RWPE2 (cell line): Measurements from ENCODE around the gene MAP4K3.

ENCODE experiments used
- ATAC-seq: fragments of 200-7000 bp; cut with Tn5 transposase; 3 replicates; pipeline ENCODE4 v1.9.1; 2021; ENCODE audit warnings: low read depth
- DNase-seq: peaks from one replicate; pipeline ENCODE4 v3.0.0-alpha.2; 2020; ENCODE audit warnings: low spot score
- H3K27ac ChIP-seq: fragments of 450-650 bp; 2 replicates; pipeline ENCODE4 v1.5.1; 2017; ENCODE audit warnings: mild to moderate bottlenecking; ENCODE audit not compliant: poor library complexity, severe bottlenecking
- H3K27me3 ChIP-seq: fragments of 250-450 bp; sonication (Bioruptor Pico); 2 replicates; pipeline ENCODE4 v1.5.1; 2021; ENCODE audit warnings: mild to moderate bottlenecking, moderate library complexity; ENCODE audit not compliant: insufficient read depth, poor library complexity, severe bottlenecking
- H3K36me3 ChIP-seq: fragments of 250-450 bp; sonication (Bioruptor Pico); 2 replicates; pipeline ENCODE4 v1.5.1; 2020; ENCODE audit warnings: low read depth, mild to moderate bottlenecking, moderate library complexity
- H3K4me1 ChIP-seq: fragments of 250-450 bp; sonication (Bioruptor Pico); 2 replicates; pipeline ENCODE4 v1.5.1; 2021; ENCODE audit warnings: mild to moderate bottlenecking, moderate library complexity; ENCODE audit not compliant: insufficient read depth, poor library complexity, severe bottlenecking
- H3K4me3 ChIP-seq: fragments of 250-450 bp; sonication (Bioruptor Pico); 2 replicates; pipeline ENCODE4 v1.5.1; 2021; ENCODE audit warnings: mild to moderate bottlenecking, moderate library complexity; ENCODE audit not compliant: severe bottlenecking
- H3K9me3 ChIP-seq: fragments of 250-450 bp; sonication (Bioruptor Pico); 2 replicates; pipeline ENCODE4 v1.5.1; 2021; ENCODE audit warnings: mild to moderate bottlenecking, moderate library complexity; ENCODE audit not compliant: severe bottlenecking
- CTCF ChIP-seq: fragments of 450-650 bp; IDR thresholded peaks from one replicate; pipeline ENCODE4 v1.5.1; 2017; ENCODE audit warnings: mild to moderate bottlenecking, moderate library complexity; ENCODE audit not compliant: poor library complexity, severe bottlenecking

MAP4K3 gene

GRCh38 chr2:39432701-39433100 is 4.4 kb downstream of the MAP4K3 start:
- no peak for DNase-seq
- Histone ChIP-seq H3K4me1 (peaks cover 30% of the 10 kb centered on the region), H3K4me3 (no peak overlapping the region), H3K27ac (no peak overlapping the region), H3K27me3 (no peaks in the 10 kb centered on the region), H3K36me3 (no peaks in the 10 kb centered on the region), H3K9me3 (no peaks in the 10 kb centered on the region)
- ATAC-seq = no peak
- no peak for TF ChIP-seq CTCF

- Histone ChIP-seq H3K27ac (no peak overlapping the region), H3K27me3 (no peaks in the 10 kb centered on the region), H3K4me3 (no peak overlapping the region), H3K4me1 (peaks cover 36% of the 10 kb centered on the region), H3K36me3 (no peaks in the 10 kb centered on the region), H3K9me3 (no peaks in the 10 kb centered on the region)
- no peak for TF ChIP-seq CTCF
- ATAC-seq = no peak
- no peak for DNase-seq
Measured at GRCh38 chr2:39431592-39432316, 5.3 kb downstream of the MAP4K3 start.

- ATAC-seq (0 out of 3 replicates have a peak, but pooled peaks have one; percentile 14), DNase-seq (no peak)
- H3K36me3 ChIP-seq = no peaks in the 10 kb centered on the region
- H3K27ac ChIP-seq = no peak overlapping the region
- H3K4me3 ChIP-seq = no peak overlapping the region
- peaks cover 34% of the 10 kb centered on the region for H3K4me1 ChIP-seq
- no peaks in the 10 kb centered on the region for H3K27me3 ChIP-seq
- no peaks in the 10 kb centered on the region for H3K9me3 ChIP-seq
- TF ChIP-seq CTCF = no peak
Measured at GRCh38 chr2:39429746-39430145, 7.3 kb downstream of the MAP4K3 start.

GRCh38 chr2:39424951-39425350 is 12.1 kb downstream of the MAP4K3 start:
- no peak overlapping the region for H3K4me3 ChIP-seq
- no peaks in the 10 kb centered on the region for H3K9me3 ChIP-seq
- no peak overlapping the region for H3K27ac ChIP-seq
- ATAC-seq (no peak), DNase-seq (no peak)
- peaks cover 8% of the 10 kb centered on the region for H3K4me1 ChIP-seq
- H3K27me3 ChIP-seq = no peaks in the 10 kb centered on the region
- no peaks in the 10 kb centered on the region for H3K36me3 ChIP-seq
- no peak for TF ChIP-seq CTCF

GRCh38 chr2:39422700-39423099 is 14.4 kb downstream of the MAP4K3 start:
- Histone ChIP-seq H3K27ac (no peak overlapping the region), H3K9me3 (no peaks in the 10 kb centered on the region), H3K27me3 (no peaks in the 10 kb centered on the region), H3K36me3 (no peaks in the 10 kb centered on the region), H3K4me1 (peaks cover 10% of the 10 kb centered on the region), H3K4me3 (no peak overlapping the region)
- no peak for ATAC-seq
- DNase-seq = no peak
- no peak for TF ChIP-seq CTCF
